Omental fat pad (tissue), 4 donors: ENCODE results near the gene MTX3. TPM values are rescaled to one million over a fixed set of nuclear protein-coding genes. Genes with fewer than 3 reads are reported as not detected.

Experiments
- ATAC-seq: fragments of 150-250 bp; one replicate; pipeline ENCODE4 v1.9.1; 2016; ENCODE audit warnings: mild to moderate bottlenecking, moderate library complexity; ENCODE audit not compliant: low FRiP score
- DNase-seq: peaks from one replicate; pipeline ENCODE4 v3.0.0-alpha.2; 2019; ENCODE audit warnings: low spot score
- CTCF ChIP-seq, 3 donors: fragments of 450-650 bp; IDR thresholded peaks; one replicate each; pipeline ENCODE4 v1.5.1; 2016 to 2017; ENCODE audit warnings: antibody characterized with exemption in 3 of 3, mild to moderate bottlenecking in 3 of 3, moderate library complexity in 2 of 3
- total RNA-seq, 4 donors: library from RNA; depleted of rRNA; stranded (reverse); fragments of >200 nt; gene quantifications; one replicate each; pipeline ENCODE4 v1.1.0, GENCODE V29; 2016

MTX3 gene, protein sequence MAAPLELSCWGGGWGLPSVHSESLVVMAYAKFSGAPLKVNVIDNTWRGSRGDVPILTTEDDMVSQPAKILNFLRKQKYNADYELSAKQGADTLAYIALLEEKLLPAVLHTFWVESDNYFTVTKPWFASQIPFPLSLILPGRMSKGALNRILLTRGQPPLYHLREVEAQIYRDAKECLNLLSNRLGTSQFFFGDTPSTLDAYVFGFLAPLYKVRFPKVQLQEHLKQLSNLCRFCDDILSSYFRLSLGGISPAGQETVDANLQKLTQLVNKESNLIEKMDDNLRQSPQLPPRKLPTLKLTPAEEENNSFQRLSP
- 10 to 100 TPM in 1 of 4 donors, 1 to 10 TPM in 3; 7.7 to 16.6 (median 9.0) TPM for total RNA-seq

DNA sequence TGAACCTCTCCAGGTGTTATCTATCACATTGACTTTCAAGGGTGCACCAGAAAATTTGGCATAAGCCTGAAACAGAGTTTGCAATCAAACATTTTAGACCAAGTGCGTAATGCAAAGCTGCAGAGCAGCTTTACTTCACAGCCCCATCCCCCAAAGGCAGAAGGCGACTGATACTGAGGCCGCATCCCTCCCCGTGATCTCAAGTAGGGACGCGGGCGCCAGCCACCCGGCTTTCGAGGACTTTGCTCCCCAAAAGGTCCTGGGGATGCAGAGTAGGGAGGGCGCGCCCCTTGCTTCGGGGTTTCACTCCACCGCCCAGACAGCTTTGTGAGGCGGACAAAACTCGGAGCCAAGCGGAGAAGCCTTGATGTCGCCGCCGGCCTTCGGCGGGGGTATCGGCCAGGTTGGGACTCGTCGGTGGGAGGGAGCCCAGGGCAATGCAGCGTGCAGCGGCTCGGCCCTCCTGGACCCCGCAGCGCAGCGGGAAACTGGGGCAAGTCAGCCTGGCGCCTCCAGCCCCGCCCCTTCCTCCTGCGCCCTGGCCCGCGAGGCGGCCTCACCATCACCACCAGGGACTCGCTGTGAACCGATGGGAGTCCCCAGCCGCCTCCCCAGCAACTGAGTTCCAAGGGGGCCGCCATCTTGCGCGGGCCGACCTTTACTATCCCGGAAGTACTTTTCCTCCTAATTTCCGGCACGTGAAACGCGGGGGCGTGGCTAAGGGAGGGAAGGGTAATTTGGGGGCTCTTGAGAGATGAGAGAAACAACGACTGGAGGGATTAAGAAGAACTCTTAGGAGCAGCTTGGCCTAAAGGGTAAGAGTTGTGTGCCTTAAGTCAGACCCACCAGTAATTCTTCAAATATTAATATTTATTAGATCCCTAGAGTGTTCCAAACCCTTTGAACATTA is at the start of gene MTX3:
TSS of gene MTX3 (minus strand) at position 665 of the 910 bp plus-strand sequence. CDS start at position 641, 24 bp downstream.
- ATAC-seq: peak; percentile 90
- DNase-seq: peak; percentile 73
- no peak for TF ChIP-seq CTCF (IDR thresholded peaks at IDR 0.05)

GRCh38 chr5:80039650-80040049 is 48.6 kb upstream of the MTX3 start:
- ATAC-seq: no peak

GRCh38 chr5:80037366-80037765 is 46.3 kb upstream of the MTX3 start:
- no peak for ATAC-seq
- DNase-seq: no peak
- no peak for TF ChIP-seq CTCF (IDR thresholded peaks at IDR 0.05)

More at GRCh38 chr5:80039650-80040049, 48.6 kb upstream of the MTX3 start:
- no peak for TF ChIP-seq CTCF (IDR thresholded peaks at IDR 0.05)
- DNase-seq: no peak

GRCh38 chr5:80036615-80037014 is 45.6 kb upstream of the MTX3 start:
- no peak for TF ChIP-seq CTCF (IDR thresholded peaks at IDR 0.05)
- DNase-seq (no peak), ATAC-seq (no peak)

- DNase-seq (no peak), ATAC-seq (no peak)
- TF ChIP-seq CTCF (IDR thresholded peaks at IDR 0.05): no peak
These were observed 44.8 kb upstream of the MTX3 start for GRCh38 chr5:80035839-80036238.

GRCh38 chr5:80034962-80035821 is 44.1 kb upstream of the MTX3 start, which contains the start of gene THBS4:
TSS of gene THBS4 (plus strand) at chr5:80035348. CDS start at chr5:80035538, 190 bp downstream.
- ATAC-seq (no peak), DNase-seq (no peak)
- TF ChIP-seq CTCF (IDR thresholded peaks at IDR 0.05): no peak
